GM18507 (cell line): ENCODE measurements around the gene DIAPH3.

Experiments used
- DNase-seq: peaks from one replicate; pipeline ENCODE4 v3.0.0; 2011; ENCODE audit warnings: low read depth; ENCODE audit not compliant: insufficient read length; ENCODE audit errors: extremely low spot score
- FAIRE-seq: peaks from 2 replicates; lab custom pipeline; 2011; peaks lifted over from hg19 to GRCh38; lab: Jason Lieb, UNC

DIAPH3 gene

DNA sequence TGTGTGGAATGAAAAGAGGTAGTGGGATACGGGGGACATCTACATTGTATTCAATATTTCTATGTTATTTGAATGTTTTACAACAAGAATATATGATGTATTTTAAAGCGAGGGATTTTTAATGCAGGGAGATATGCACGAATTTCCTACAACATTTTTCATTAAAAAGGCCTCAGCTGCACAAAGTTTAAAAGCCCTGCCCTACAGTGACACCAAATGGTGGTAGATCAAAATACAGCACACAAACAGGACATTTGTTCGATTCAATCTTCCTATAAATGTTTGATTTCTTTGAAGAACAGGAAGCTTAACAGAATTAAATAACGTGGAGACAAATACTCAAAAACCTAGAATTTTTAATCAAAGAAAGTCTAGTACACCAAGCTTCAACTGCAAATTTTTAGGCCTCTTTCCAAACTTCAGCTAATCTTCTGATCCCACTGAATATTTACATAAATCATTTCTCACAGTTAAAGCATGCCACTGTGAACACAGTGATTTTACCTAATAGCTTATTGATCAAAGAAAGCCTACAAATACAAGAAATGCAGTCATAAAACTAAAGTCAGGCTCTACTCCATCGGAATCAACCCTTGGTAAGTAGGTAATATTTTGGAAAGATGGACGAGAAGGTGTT, 257.2 kb downstream of the DIAPH3 start:
- FAIRE-seq = peak; percentile 69
- no peak for DNase-seq

DNA sequence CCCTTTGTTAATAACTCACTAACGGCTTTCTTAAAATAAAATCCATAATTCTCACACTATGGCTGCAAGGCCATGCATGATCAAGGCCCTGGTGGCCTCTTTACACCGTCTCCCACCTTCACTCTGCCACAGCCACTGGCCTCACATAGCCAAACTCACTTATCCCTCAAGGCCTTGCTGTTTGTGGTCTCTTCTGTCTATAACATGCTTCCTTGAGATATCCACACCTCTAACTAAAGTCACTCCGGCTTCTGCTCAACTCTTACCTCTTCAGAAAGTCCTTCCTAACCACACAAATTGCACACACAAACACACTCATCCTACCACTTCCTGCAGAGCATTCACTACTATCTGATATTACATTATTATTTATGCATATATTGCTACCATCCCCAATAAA, 262.5 kb downstream of the DIAPH3 start:
- FAIRE-seq (no peak), DNase-seq (no peak)

DNA sequence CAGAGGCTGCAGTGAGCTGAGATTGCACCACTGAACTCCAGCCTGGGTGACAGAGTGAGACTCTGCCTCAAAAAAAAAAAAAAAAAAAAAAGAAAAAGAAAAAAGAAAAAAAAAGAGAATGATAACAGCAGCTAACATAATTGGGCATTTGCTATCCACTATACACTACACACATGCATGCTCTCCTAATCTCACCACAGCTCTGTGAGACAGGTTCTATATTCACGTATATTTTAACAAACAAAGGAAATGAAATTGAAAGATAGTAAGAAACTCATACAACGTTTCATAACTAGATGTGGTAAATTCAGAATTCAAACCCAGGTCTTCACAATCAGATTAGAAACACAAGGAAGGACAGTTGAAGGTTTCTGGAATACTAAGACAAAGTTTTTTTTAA, 265.7 kb downstream of the DIAPH3 start:
- no peak for DNase-seq
- FAIRE-seq = no peak

DNA sequence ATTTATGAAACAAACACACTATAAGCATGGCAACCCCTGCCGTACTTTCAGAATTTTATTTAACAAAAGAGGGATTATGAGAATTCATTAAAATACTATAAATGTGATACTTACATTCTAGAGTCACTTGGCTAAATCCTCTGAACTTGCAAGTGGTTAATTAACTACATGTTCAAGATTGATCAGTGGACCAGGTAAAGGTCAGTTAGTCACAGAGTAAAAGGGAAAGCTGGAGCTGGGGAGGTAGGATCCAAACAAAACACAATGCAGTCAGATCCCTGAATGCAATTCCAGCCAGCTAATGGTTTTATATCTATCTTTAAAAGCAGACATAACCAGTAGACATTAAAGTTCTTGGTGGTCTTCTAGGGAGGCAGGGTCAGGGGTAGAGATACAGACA, 270.5 kb downstream of the DIAPH3 start:
- FAIRE-seq = no peak

DNA sequence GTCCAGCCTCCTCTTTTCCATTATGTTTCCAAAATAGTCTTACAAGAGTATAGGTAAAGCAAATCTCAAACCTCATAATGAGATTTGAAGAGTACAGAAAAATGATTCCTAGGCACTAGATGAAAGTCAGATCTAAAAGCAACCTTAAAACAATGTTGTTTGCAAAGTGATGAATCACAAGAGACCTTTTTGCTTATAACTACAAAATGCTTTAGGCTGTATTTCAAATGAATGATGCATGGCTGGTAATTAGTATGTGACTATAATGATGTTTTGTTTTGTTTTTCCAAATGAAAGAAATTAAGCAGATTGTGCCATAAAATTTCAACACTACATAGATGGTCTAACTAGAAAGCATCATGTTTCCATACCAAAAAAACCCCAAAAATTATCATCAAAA, 272.7 kb downstream of the DIAPH3 start:
- FAIRE-seq (no peak), DNase-seq (no peak)

More for the DNA sequence above, 270.5 kb downstream of the DIAPH3 start:
- no peak for DNase-seq

DNA sequence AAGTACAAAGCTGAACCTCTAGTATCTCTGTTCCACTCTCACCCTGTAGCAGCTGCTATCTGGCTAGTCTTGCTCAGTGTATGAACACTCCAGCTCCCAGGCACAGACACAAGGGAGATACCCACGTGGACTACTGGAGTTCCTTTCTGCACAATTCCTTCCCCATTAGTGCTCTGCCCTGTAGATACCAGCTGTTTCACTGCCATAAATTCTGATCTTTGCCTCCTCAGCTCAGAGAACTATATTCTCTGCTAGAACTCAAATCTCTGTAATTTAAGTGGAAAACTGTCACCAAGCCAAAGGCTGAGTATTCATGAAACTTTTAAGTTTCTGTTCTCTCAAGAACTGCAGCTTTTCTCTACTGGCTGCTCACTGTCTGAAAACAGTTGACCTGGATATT, 273.7 kb downstream of the DIAPH3 start:
- FAIRE-seq (no peak), DNase-seq (no peak)

DNA sequence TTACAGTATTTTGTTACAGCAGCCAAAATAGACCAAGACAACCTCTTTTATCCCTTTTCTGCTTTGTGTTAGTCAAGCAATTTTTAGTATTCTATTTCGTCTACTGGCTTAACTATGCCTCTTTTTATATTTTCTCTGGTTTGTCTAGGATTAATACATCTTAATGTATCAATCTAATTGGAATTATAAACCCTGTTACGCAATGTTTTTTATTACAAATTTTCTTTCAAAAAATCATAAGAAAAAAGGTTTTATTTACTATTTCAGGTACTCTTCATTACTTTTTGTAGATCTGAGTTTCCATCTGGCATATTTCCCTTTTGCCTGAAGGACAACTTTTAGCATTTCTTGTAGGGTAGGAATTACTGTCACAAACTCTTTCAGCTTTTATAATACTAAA, 275.3 kb downstream of the DIAPH3 start:
- FAIRE-seq (no peak), DNase-seq (no peak)

DNA sequence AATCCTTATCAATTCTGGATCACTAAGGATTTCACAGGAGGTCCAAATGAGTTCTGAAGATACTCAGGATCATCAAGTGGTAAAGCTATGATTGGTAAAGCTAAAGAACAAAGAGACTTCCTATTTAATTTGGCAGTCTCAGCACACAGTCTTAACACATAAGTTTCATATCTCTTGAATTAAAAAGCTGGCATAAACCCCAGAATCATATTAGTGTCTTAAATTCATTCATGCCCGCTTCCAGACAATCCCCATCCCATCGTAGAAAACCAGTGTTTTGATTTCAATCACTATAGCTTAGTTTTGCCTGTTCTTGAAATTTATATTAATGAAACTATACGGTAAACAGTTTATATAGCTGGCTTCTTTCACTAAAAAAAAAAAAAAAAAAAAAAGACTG, 278.7 kb downstream of the DIAPH3 start:
- FAIRE-seq = no peak
- no peak for DNase-seq

DNA sequence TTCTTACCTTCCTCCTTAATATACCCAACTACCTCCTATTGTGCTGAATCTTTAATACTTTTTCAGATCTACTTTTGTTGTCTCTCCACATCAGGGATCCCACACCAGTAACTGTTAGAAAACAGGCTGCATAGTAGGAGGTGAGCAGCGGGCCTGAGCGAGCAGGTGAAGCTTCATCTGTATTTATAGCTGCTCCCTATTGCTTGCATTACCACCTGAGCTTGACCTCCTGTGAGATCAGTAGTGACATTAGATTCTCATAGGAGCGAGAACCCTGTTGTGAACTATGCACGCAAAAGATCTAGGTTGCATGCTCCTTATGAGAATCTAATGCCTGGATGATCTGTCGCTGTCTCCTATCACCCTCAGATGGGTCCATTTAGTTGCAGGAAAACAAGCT, 279.8 kb downstream of the DIAPH3 start:
- DNase-seq = no peak
- no peak for FAIRE-seq

DNA sequence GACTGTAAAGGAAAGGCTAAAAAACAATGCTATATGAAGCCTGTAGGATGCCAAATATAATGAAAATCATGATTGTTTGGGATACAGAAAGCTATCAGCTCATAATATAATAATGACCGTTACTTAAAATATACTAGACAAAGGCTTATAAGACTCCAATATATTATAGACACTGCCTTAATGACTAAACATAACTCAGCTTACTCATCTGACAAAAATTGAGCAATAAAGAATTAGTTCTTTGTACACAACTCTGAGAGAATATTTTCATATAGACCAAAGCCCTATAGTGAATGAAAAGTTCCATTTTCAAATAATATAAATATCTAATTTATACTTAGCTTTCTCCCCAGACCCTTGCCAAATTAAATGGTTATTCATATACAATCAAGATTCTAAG, 283.3 kb downstream of the DIAPH3 start:
- FAIRE-seq (no peak), DNase-seq (no peak)

DNA sequence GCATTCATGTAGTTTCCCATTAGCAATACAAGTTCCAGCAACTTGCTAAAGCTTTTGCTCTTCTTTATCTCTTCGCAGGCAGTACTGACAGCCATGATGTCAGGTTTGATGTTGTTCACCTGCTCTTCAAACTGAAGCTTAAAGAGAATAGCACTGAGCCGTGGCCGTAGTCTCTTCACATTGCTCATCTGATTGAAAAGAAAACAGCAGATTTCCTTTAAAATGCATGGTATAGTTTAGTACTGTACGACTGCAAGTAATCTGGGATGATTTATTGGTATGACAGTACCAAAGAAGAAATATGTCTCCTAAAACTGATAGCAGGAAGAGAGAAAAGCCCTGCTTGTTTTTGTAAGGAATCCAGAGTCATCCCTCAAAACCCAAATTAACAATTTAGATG, 284.4 kb downstream of the DIAPH3 start:
- no peak for FAIRE-seq
- no peak for DNase-seq

DNA sequence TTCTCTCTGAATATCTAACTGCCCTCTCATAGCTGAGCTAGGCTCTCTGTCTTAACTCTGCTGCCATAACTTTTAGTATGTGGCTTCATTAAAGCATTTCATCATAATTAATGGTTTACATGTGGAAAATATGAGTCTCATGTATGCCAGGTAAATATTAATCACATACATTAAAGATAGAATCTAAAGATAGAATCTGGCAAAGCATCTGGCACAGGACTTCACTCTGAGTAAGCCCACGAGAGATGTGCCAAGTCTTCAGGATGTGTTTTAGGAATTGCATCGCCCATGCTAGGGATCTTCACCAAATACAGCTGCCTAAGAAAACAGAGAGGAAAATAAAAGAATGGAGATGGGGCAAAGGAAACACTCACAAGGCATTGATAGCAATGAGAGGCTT, 285.8 kb downstream of the DIAPH3 start:
- no peak for FAIRE-seq

DNA sequence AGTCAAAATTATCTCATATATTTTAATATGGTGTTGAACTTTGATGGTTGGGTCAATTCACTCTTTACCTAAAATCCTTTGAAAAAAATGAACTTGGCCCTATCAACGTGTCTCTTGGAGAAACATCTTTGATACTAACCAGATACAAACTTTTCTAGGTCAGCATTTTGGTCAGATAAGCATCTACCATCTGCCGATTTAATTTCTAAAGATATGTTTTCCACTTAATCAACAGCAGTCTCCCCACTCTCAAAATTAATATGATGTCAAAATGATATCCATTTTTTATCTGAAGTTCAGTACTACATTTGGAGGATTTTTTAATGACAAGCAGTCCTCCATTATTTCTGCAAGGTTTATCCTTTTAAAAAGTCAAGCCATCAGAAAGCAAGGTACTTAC, 288.8 kb downstream of the DIAPH3 start:
- FAIRE-seq (no peak), DNase-seq (no peak)

More for the DNA sequence above, 285.8 kb downstream of the DIAPH3 start:
- no peak for DNase-seq

DNA sequence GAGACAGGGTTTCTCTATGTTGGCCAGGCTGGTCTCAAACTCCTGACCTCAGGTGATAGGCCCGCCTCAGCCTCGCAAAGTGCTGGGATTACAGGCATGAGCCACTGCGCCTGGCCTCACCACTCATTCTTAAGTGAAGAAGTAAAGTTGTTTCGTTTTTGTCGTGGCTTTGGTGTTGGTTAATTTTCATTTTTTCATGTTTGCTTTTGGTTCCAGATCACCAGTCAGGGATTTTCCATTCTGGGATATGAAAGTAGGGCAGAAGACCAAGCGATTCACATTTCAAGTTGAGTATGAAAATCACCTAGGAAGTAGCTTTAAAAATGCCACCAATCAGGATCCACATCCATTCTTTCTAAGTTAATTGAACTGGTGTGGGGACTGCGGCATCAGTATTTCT, 289.9 kb downstream of the DIAPH3 start:
- FAIRE-seq = no peak
- no peak for DNase-seq

DNA sequence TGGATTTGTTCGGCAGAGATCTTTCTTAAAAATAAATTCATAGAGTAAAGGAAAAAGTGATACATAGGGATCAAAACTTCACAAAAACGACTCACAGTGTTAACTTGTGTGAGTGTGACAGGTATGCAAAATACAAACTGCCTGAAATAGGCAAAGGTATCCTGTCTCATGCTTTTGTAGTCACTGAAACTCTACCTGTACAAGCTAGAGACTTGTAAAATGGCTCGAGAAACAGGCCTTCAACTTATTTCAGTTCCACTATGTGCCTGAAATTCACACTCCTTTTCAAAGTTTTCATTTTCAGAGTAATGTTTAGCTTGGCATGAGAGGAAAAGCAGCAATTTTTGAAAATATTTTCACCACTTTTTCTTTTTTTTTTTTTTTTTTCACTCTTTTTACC, 290.4 kb downstream of the DIAPH3 start:
- DNase-seq (no peak), FAIRE-seq (no peak)

DNA sequence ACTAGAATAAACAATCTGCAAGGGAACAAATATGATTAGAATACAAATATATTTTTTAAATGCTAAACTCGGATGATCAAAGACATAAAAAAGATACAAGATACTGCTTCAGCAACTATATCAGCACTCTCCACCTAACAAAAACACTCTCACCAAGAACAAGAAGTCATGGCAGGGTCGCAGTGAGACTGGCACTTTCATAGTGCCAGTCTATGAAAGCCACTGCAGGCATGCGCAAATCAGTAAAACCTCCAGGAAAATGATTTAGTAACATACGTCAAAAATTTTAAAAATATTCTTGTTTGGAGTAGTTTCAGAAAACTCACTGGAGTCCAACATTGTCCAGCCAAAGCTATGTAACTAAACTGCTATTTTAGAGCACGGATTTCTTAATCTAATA, 295.9 kb downstream of the DIAPH3 start:
- no peak for DNase-seq
- no peak for FAIRE-seq

DNA sequence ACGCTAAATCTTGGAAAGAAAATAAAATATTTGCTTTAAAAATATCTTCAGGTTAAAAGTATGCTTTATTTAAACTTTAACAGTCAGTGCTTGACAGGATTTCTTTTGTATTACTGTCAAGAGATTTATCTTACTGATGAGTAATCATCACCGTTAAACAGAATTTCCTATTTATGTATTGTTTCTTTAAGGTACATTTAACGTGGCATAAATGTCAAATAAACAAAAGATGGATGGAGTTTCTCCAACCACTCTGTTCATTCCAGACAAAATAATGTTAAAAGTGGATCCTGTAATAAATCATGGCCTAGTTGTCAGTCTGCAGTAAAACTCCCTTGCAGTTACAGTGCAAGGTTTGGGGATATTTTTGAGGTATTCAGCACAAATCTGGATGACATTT, 298.3 kb downstream of the DIAPH3 start:
- no peak for FAIRE-seq

DNA sequence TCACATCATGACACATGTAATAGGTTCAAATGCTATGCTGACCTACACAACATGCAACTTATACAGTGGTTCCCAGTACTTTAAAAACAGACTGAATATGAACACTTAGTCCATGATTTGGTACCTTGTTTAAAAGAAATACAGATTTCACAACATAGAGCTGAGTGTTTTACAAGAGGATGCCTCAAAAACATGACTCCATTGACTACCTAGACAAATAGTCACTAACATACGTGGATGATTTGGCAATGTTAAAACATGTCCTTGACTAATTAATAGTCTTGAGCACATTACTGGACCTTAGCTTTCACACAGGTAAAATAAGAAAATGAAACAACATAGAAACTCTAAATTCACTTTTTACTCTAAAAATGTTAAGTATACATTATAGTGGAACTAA, 300.1 kb downstream of the DIAPH3 start:
- FAIRE-seq (no peak), DNase-seq (no peak)

More for the DNA sequence above, 298.3 kb downstream of the DIAPH3 start:
- DNase-seq = no peak

DNA sequence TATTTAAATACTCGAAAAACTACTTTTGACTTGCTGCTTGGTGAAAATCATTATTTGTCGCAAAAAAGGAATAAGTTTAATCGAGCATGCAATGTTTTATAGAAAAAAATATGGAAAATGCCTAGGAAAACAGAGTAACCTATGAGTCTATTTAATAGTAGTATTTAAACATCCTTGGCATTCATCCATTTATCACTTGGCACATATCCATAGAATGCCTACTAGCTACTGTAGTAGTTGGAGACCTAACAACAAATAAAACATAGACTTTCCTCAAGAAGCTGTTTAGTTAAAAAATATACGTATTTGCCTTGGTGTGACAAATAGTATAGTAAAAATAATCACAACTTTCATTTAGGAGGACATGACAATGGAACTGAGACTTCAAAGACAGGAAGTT, 302.1 kb downstream of the DIAPH3 start:
- FAIRE-seq (no peak), DNase-seq (no peak)

DNA sequence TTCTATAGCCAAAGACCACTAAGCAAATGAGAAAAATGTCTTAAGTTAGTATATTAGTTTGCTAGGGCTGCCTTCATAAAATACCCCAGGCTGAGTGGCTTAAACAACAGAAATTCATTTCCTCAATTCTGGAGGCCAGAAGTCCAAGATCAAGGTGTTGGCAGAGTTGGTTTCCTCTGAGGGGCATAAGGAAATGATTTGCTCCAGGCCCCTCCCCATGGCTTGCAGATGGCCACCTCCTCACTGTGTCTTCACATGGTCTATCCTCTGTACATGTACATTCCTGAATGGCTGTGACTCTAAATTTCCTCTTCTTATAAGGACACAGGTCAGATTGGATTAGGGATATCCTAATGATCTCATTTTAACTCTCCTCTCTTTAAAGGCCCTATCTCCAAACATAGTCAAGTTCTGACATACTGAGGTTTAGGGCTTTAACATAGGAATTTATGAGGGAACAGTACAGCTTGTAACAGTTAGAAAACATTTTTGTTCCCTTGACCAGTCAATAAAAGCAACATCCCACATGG, 307.4 kb downstream of the DIAPH3 start:
- no peak for DNase-seq
- FAIRE-seq = no peak

DNA sequence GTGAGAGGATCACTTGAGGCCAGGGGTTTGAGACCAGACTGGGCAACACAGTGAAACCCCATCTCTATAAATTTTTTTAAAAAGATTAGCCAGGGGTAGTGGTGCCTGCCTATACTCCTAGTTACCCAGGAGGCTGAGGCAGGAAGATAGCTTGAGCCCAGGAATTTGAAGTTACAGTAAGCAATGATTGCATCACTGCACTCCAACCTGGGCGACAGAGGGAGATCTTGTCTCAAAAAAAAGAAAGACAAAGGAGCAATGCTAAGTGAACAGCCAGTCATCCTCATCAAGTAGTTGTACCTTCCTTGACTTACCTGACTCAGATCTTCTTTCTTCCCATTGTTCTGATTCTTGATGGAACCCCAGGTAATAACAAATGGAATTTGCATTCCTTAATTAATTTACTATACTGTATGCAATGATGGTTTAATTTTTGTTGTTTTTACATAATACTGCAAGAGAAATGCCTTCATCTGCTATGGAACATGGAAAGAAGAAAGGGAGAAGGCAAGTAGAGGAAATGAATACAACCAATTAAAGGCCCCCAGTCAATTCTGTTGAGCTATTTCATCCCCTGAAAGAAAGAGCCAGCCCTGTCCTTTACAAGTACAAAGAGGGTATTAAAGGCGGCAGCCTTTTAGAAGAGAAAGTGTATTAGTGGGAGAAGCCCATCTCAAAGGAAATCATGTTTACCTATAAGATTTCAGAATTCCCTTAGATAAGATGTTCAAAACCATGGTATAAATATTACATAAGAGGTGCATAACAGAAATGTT, 316.7 kb downstream of the DIAPH3 start:
- no peak for FAIRE-seq
- no peak for DNase-seq
